GM12801 (cell line): ENCODE measurements around the gene HMX1.

ENCODE experiments used
- CTCF ChIP-seq: IDR thresholded peaks from one replicate; pipeline ENCODE4 v1.5.1; 2011; ENCODE audit warnings: control low read depth; ENCODE audit not compliant: insufficient read length; ENCODE audit errors: extremely low read depth

The HMX1 gene

GRCh38 chr4:8854931-8855330 is 16.7 kb downstream of the HMX1 start:
- no peak for TF ChIP-seq CTCF

GRCh38 chr4:8854016-8854415 is 17.6 kb downstream of the HMX1 start:
- TF ChIP-seq CTCF: no peak

- no peak for TF ChIP-seq CTCF
Measured at GRCh38 chr4:8853249-8853648, 18.4 kb downstream of the HMX1 start.

GRCh38 chr4:8852118-8852704 is 19.4 kb downstream of the HMX1 start:
- no peak for TF ChIP-seq CTCF

- TF ChIP-seq CTCF: no peak
Measured at GRCh38 chr4:8851321-8852117, 20.1 kb downstream of the HMX1 start.

GRCh38 chr4:8850830-8851188 is 20.8 kb downstream of the HMX1 start:
- TF ChIP-seq CTCF: no peak

GRCh38 chr4:8850074-8850829 is 21.4 kb downstream of the HMX1 start:
- TF ChIP-seq CTCF: no peak
